ENCODE results near the gene REXO4.

DNA sequence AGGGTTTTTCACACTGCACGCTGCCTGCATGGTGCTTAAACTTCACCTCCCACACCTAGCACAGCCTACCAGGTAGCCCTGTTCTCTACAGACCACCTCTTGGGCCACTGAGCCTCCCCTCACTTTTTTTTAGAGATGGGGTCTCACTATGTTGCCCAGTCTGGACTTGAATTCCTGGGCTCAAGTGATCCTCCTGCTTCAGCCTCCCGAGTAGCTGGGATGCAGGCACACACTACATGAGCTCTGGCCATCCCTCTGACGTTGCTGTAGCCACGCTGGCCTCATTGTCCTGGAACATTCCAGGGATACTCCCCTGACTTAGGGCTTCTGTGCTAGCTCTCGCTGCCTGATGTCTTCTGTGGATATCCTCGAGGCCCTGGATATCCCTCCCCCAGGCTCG, 34.8 kb upstream of the REXO4 start:
- TF ChIP-seq CTCF (IDR thresholded peaks at IDR 0.05; ENCODE audit: poor library complexity, severe bottlenecking) (no peak), TAF1 (IDR thresholded peaks at IDR 0.05; ENCODE audit: low read depth) (no peak)

All from neural cell (in vitro differentiated cells).